Measurements from ENCODE around the gene ZNF324.

Gene ZNF324

DNA sequence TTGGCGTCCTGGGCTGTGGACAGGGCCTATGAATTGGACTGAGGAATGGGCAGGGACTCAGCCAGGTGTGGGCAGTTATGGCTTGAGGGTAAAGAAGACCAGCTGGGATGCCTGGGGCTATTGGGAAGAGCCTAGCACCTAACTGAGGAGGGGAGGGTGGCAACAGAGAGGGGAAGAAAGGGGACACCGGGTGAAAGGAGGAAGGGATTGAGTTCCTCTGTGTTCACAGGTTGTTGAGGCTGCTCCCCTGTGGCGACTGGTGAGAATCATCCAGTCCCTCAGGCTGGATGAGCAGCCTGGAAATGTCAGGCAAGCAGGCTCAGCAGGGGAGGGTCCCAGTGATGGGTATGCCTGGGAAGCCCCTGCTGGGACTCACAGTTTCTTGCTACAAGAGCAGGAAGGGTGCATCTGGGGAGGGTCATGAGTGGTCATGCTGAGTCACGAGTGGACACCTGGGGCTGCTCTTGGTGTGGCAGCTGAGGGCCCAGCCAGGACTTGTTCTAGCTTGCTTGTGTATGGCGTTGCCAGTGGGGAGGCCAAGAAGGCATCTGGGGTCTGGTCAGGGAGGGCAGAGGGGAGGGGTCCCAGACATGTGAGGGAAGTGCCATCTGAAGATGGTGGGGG is 1.4 kb downstream of the ZNF324 start:
- no peak for TF ChIP-seq TAF1 (IDR thresholded peaks at IDR 0.05; ENCODE audit: borderline replicate concordance, insufficient read depth, low read length)

GRCh38 chr19:58469241-58470013 is 2.5 kb downstream of the ZNF324 start:
- TF ChIP-seq TAF1 (IDR thresholded peaks at IDR 0.05; ENCODE audit: borderline replicate concordance, insufficient read depth, low read length) (no peak), POLR2AphosphoS5 (IDR thresholded peaks at IDR 0.05; ENCODE audit: low read depth, low read length) (no peak), REST (IDR thresholded peaks at IDR 0.05; ENCODE audit: insufficient read depth in 1 of 2, low read depth in 2 of 2, low read length in 2 of 2) (no peak), FOXP2 (optimal IDR thresholded peaks at IDR 0.05; ENCODE audit: borderline replicate concordance, extremely low read depth, extremely low read length, insufficient read depth) (no peak), SIN3A (IDR thresholded peaks at IDR 0.05; ENCODE audit: borderline replicate concordance, insufficient read depth, low read length) (no peak)

DNA sequence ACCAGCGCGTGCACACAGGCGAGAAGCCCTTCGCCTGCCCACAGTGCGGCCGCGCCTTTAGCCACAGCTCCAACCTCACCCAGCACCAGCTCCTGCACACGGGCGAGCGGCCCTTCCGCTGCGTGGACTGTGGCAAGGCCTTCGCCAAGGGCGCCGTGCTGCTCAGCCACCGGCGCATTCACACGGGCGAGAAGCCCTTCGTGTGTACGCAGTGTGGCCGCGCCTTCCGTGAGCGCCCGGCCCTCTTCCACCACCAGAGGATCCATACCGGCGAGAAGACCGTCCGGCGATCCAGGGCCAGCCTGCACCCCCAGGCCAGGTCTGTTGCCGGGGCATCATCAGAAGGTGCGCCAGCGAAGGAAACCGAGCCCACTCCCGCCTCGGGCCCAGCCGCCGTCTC is 4.9 kb downstream of the ZNF324 start:
- no peak for TF ChIP-seq POLR2AphosphoS5 (IDR thresholded peaks at IDR 0.05; ENCODE audit: low read depth, low read length)
- no peak for TF ChIP-seq SIN3A (IDR thresholded peaks at IDR 0.05; ENCODE audit: borderline replicate concordance, insufficient read depth, low read length)
- no peak for TF ChIP-seq REST (IDR thresholded peaks at IDR 0.05; ENCODE audit: insufficient read depth in 1 of 2, low read depth in 2 of 2, low read length in 2 of 2)
- no peak for TF ChIP-seq TAF1 (IDR thresholded peaks at IDR 0.05; ENCODE audit: borderline replicate concordance, insufficient read depth, low read length)
- no peak for TF ChIP-seq FOXP2 (optimal IDR thresholded peaks at IDR 0.05; ENCODE audit: borderline replicate concordance, extremely low read depth, extremely low read length, insufficient read depth)

GRCh38 chr19:58473775-58474174 is 6.9 kb downstream of the ZNF324 start:
- TF ChIP-seq TAF1 (IDR thresholded peaks at IDR 0.05; ENCODE audit: borderline replicate concordance, insufficient read depth, low read length) (no peak), REST (IDR thresholded peaks at IDR 0.05; ENCODE audit: insufficient read depth in 1 of 2, low read depth in 2 of 2, low read length in 2 of 2) (no peak), SIN3A (IDR thresholded peaks at IDR 0.05; ENCODE audit: borderline replicate concordance, insufficient read depth, low read length) (no peak), FOXP2 (optimal IDR thresholded peaks at IDR 0.05; ENCODE audit: borderline replicate concordance, extremely low read depth, extremely low read length, insufficient read depth) (no peak), POLR2AphosphoS5 (IDR thresholded peaks at IDR 0.05; ENCODE audit: low read depth, low read length) (no peak)

GRCh38 chr19:58474291-58474996 is 7.6 kb downstream of the ZNF324 start:
- TF ChIP-seq REST (IDR thresholded peaks at IDR 0.05; ENCODE audit: insufficient read depth in 1 of 2, low read depth in 2 of 2, low read length in 2 of 2), result no peak
- TF ChIP-seq TAF1 (IDR thresholded peaks at IDR 0.05; ENCODE audit: borderline replicate concordance, insufficient read depth, low read length), result no peak
- no peak for TF ChIP-seq FOXP2 (optimal IDR thresholded peaks at IDR 0.05; ENCODE audit: borderline replicate concordance, extremely low read depth, extremely low read length, insufficient read depth)
- TF ChIP-seq POLR2AphosphoS5 (IDR thresholded peaks at IDR 0.05; ENCODE audit: low read depth, low read length), result no peak
- no peak for TF ChIP-seq SIN3A (IDR thresholded peaks at IDR 0.05; ENCODE audit: borderline replicate concordance, insufficient read depth, low read length)
